ENCODE measurements around the gene ZNF429. TPM values are rescaled to one million over a fixed set of nuclear protein-coding genes. Genes with fewer than 3 reads are reported as not detected.

ZNF429 gene
- total RNA-seq, 1 donor from 2014 or later, result 19.9 TPM

- intact Hi-C loops (cut with micrococcal nuclease), result no loop called here
- Mint-ChIP-seq H3K27ac (no peak overlapping the region), H3K36me3 (ENCODE audit: low read depth) (peaks cover 2% of the 10 kb centered on the region), H3K27me3 (no peaks in the 10 kb centered on the region), H3K4me3 (no peak overlapping the region), H3K9me3 (peaks cover 28% of the 10 kb centered on the region), H3K4me1 (no peaks in the 10 kb centered on the region)
- POLR2A ChIA-PET, result no interaction called here
- CTCF ChIA-PET, result no interaction called here
- no peak for ATAC-seq (ENCODE audit: low read depth)
- no peak for TF ChIP-seq CTCF (IDR thresholded peaks at IDR 0.05)
- no peak for DNase-seq
These were observed 69.2 kb downstream of the ZNF429 start for GRCh38 chr19:21574607-21575006.

GRCh38 chr19:21576481-21576880 lies 71.1 kb downstream of the ZNF429 start:
- Mint-ChIP-seq H3K36me3 (ENCODE audit: low read depth) (peaks cover 2% of the 10 kb centered on the region), H3K4me3 (no peak overlapping the region), H3K4me1 (no peaks in the 10 kb centered on the region), H3K9me3 (peaks cover 31% of the 10 kb centered on the region), H3K27ac (no peak overlapping the region), H3K27me3 (no peaks in the 10 kb centered on the region)
- ATAC-seq (ENCODE audit: low read depth) (no peak), DNase-seq (no peak)
- ChIA-PET CTCF (no interaction called here), POLR2A (no interaction called here)
- TF ChIP-seq CTCF (IDR thresholded peaks at IDR 0.05), result no peak
- intact Hi-C loops (cut with micrococcal nuclease), result no loop called here

- no peak for DNase-seq
- no peaks in the 10 kb centered on the region for H3K27me3 Mint-ChIP-seq
- ATAC-seq (ENCODE audit: low read depth), result no peak
- intact Hi-C loops (cut with micrococcal nuclease), result no loop called here
- H3K9me3 Mint-ChIP-seq, result peaks cover 21% of the 10 kb centered on the region
- CTCF ChIA-PET, result no interaction called here
- no peak for TF ChIP-seq CTCF (IDR thresholded peaks at IDR 0.05)
- H3K27ac Mint-ChIP-seq, result no peak overlapping the region
- H3K36me3 Mint-ChIP-seq (ENCODE audit: low read depth), result peaks cover 5% of the 10 kb centered on the region
- H3K4me1 Mint-ChIP-seq, result no peaks in the 10 kb centered on the region
- POLR2A ChIA-PET, result no interaction called here
- H3K4me3 Mint-ChIP-seq, result no peak overlapping the region
These were observed 74.7 kb downstream of the ZNF429 start for GRCh38 chr19:21580101-21580500.

GRCh38 chr19:21580818-21581217 lies 75.4 kb downstream of the ZNF429 start:
- CTCF ChIA-PET, result no interaction called here
- intact Hi-C loops (cut with micrococcal nuclease), result no loop called here
- no peak for TF ChIP-seq CTCF (IDR thresholded peaks at IDR 0.05)
- Mint-ChIP-seq H3K36me3 (ENCODE audit: low read depth) (peaks cover 5% of the 10 kb centered on the region), H3K27me3 (no peaks in the 10 kb centered on the region), H3K9me3 (peaks cover 21% of the 10 kb centered on the region), H3K4me1 (no peaks in the 10 kb centered on the region), H3K4me3 (no peak overlapping the region), H3K27ac (no peak overlapping the region)
- no peak for ATAC-seq (ENCODE audit: low read depth)
- POLR2A ChIA-PET, result no interaction called here
- DNase-seq, result no peak

- peaks cover 5% of the 10 kb centered on the region for H3K36me3 Mint-ChIP-seq (ENCODE audit: low read depth)
- H3K27me3 Mint-ChIP-seq, result peaks cover under 1% of the 10 kb centered on the region
- H3K4me1 Mint-ChIP-seq, result peaks cover under 1% of the 10 kb centered on the region
- intact Hi-C loops (cut with micrococcal nuclease), result no loop called here
- DNase-seq (no peak), ATAC-seq (ENCODE audit: low read depth) (no peak)
- H3K9me3 Mint-ChIP-seq, result peaks cover 17% of the 10 kb centered on the region
- no peak for TF ChIP-seq CTCF (IDR thresholded peaks at IDR 0.05)
- H3K27ac Mint-ChIP-seq, result no peak overlapping the region
- ChIA-PET CTCF (no interaction called here), POLR2A (no interaction called here)
- H3K4me3 Mint-ChIP-seq, result no peak overlapping the region
These were observed 76.3 kb downstream of the ZNF429 start for GRCh38 chr19:21581646-21582240.

Measured in activated B cell treated with CpG ODN at 0.5 μM for 24 hours (primary cell).